SK-N-SH treated with all-trans-retinoic acid at 6 μM for 48 hours (cell line): ENCODE measurements around the gene MYO15B.
"Not testable (repeated sequence)": the region's sequence is repeated elsewhere in the genome, so short reads cannot be mapped to it uniquely, and the experiment has no call there.

ENCODE experiments used
- ATAC-seq: fragments of 200-7000 bp; cut with Tn5 transposase; 3 replicates; pipeline ENCODE4 v1.9.1; 2020; ENCODE audit warnings: mild to moderate bottlenecking, moderate library complexity
- BACH2 ChIP-seq: fragments of 250-450 bp; sonication (Bioruptor Pico); IDR thresholded peaks from 2 replicates; pipeline ENCODE4 v1.9.0; 2021; ENCODE audit warnings: mild to moderate bottlenecking, borderline replicate concordance
- CSDC2 ChIP-seq: fragments of 250-450 bp; sonication (Bioruptor Pico); IDR thresholded peaks from 2 replicates; pipeline ENCODE4 v1.5.0; 2020; ENCODE audit warnings: mild to moderate bottlenecking, moderate library complexity
- ESRRG ChIP-seq: fragments of 250-450 bp; sonication (Bioruptor Pico); IDR thresholded peaks from 2 replicates; pipeline ENCODE4 v1.6.1; 2021; ENCODE audit warnings: mild to moderate bottlenecking
- GLIS3 ChIP-seq: fragments of 250-450 bp; sonication (Bioruptor Pico); IDR thresholded peaks from 2 replicates; pipeline ENCODE4 v1.5.0; 2020; ENCODE audit warnings: mild to moderate bottlenecking, moderate library complexity
- ISL1 ChIP-seq: fragments of 250-450 bp; sonication (Bioruptor Pico); IDR thresholded peaks from 2 replicates; pipeline ENCODE4 v2.1.2; 2022; ENCODE audit warnings: mild to moderate bottlenecking, moderate library complexity
- OSR1 ChIP-seq: fragments of 250-450 bp; sonication (Bioruptor Pico); IDR thresholded peaks from 2 replicates; pipeline ENCODE4 v1.8.0; 2022; ENCODE audit warnings: moderate library complexity, mild to moderate bottlenecking, inconsistent platforms
- POU6F1 ChIP-seq: fragments of 250-450 bp; sonication (Bioruptor Pico); IDR thresholded peaks from 2 replicates; pipeline ENCODE4 v1.8.0; 2021; ENCODE audit warnings: low read depth, mild to moderate bottlenecking, moderate library complexity, borderline replicate concordance
- TCF4 ChIP-seq: fragments of 250-450 bp; sonication (Bioruptor Pico); IDR thresholded peaks from 2 replicates; pipeline ENCODE4 v1.8.0; 2021; ENCODE audit warnings: mild to moderate bottlenecking, moderate library complexity, borderline replicate concordance
- TOX ChIP-seq: fragments of 250-450 bp; sonication (Bioruptor Pico); IDR thresholded peaks from 2 replicates; pipeline ENCODE4 v1.8.0; 2021; ENCODE audit warnings: mild to moderate bottlenecking, moderate library complexity, borderline replicate concordance
- ZC3H10 ChIP-seq: fragments of 250-450 bp; sonication (Bioruptor Pico); IDR thresholded peaks from 2 replicates; pipeline ENCODE4 v1.5.1; 2021; ENCODE audit warnings: mild to moderate bottlenecking, moderate library complexity
- ZFP3 ChIP-seq: fragments of 250-450 bp; sonication (Bioruptor Pico); IDR thresholded peaks from 2 replicates; pipeline ENCODE4 v1.5.0; 2020; ENCODE audit warnings: mild to moderate bottlenecking, moderate library complexity
- ZNF70 ChIP-seq: fragments of 450-650 bp; formaldehyde crosslinking; IDR thresholded peaks from 2 replicates; pipeline ENCODE4 v1.5.0; 2020; ENCODE audit warnings: mild to moderate bottlenecking, moderate library complexity
- ZNF8 ChIP-seq: fragments of 450-650 bp; formaldehyde crosslinking; IDR thresholded peaks from 2 replicates; pipeline ENCODE4 v1.5.0; 2020; ENCODE audit warnings: mild to moderate bottlenecking, moderate library complexity
- TF ChIP-seq, protein P1 (sequence below): fragments of 250-450 bp; sonication (Bioruptor Pico); IDR thresholded peaks from 2 replicates; pipeline ENCODE4 v1.8.0; 2020; ENCODE audit warnings: mild to moderate bottlenecking, moderate library complexity, borderline replicate concordance

The MYO15B gene

GRCh38 chr17:75590849-75591721 is 3.5 kb downstream of the MYO15B start:
- no peak for ATAC-seq

GRCh38 chr17:75591722-75592302 is 4.2 kb downstream of the MYO15B start:
- no peak for ATAC-seq
- TF ChIP-seq ZNF8 = no peak

More at GRCh38 chr17:75590849-75591721, 3.5 kb downstream of the MYO15B start:
- no peak for TF ChIP-seq ZFP3 (CRISPR knock-in tag)
- no peak for TF ChIP-seq TCF4 (CRISPR knock-in tag)
- TF ChIP-seq, protein P1, sequence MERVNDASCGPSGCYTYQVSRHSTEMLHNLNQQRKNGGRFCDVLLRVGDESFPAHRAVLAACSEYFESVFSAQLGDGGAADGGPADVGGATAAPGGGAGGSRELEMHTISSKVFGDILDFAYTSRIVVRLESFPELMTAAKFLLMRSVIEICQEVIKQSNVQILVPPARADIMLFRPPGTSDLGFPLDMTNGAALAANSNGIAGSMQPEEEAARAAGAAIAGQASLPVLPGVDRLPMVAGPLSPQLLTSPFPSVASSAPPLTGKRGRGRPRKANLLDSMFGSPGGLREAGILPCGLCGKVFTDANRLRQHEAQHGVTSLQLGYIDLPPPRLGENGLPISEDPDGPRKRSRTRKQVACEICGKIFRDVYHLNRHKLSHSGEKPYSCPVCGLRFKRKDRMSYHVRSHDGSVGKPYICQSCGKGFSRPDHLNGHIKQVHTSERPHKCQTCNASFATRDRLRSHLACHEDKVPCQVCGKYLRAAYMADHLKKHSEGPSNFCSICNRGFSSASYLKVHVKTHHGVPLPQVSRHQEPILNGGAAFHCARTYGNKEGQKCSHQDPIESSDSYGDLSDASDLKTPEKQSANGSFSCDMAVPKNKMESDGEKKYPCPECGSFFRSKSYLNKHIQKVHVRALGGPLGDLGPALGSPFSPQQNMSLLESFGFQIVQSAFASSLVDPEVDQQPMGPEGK (CRISPR knock-in tag) = no peak
- no peak for TF ChIP-seq ZC3H10 (CRISPR knock-in tag)
- TF ChIP-seq ISL1 (CRISPR knock-in tag) = no peak
- no peak for TF ChIP-seq CSDC2 (CRISPR knock-in tag)
- TF ChIP-seq POU6F1 (CRISPR knock-in tag) = no peak
- TF ChIP-seq GLIS3 (CRISPR knock-in tag) = no peak

- no peak for ATAC-seq
- no peak for TF ChIP-seq TOX (CRISPR knock-in tag)
- no peak for TF ChIP-seq ISL1 (CRISPR knock-in tag)
- TF ChIP-seq, protein P1 (CRISPR knock-in tag) = no peak
- no peak for TF ChIP-seq POU6F1 (CRISPR knock-in tag)
- TF ChIP-seq GLIS3 (CRISPR knock-in tag) = no peak
- no peak for TF ChIP-seq OSR1
- no peak for TF ChIP-seq BACH2 (CRISPR knock-in tag)
- TF ChIP-seq ZNF70 = no peak
- no peak for TF ChIP-seq CSDC2 (CRISPR knock-in tag)
- no peak for TF ChIP-seq ESRRG (CRISPR knock-in tag)
- no peak for TF ChIP-seq ZC3H10 (CRISPR knock-in tag)
Observed at GRCh38 chr17:75592348-75593020, 4.9 kb downstream of the MYO15B start.

GRCh38 chr17:75593430-75593829 is 5.8 kb downstream of the MYO15B start:
- not testable (repeated sequence) for ATAC-seq

GRCh38 chr17:75594499-75595283 is 7.1 kb downstream of the MYO15B start:
- TF ChIP-seq POU6F1 (CRISPR knock-in tag) = no peak
- ATAC-seq = peak; percentile 28
